ENCODE measurements around the gene NEURL1. TPM values are rescaled to one million over a fixed set of nuclear protein-coding genes. Genes with fewer than 3 reads are reported as not detected.

Gene NEURL1
- total and polyA plus RNA-seq, 2 donors (not counting 3 experiments of a cell fraction or from before 2014, with no cell fraction given), result 0.06 to 0.22 TPM

GRCh38 chr10:103563231-103564115 lies 70.0 kb downstream of the NEURL1 start:
- Histone ChIP-seq H3K9me1 (replicated peaks; ENCODE audit: control insufficient read depth, extremely low read depth, insufficient read depth, low read length) (no peaks in the 10 kb centered on the region), H3K27ac (ENCODE audit: insufficient read depth, low read depth, low read length) (no peak overlapping the region), H4K20me1 (replicated peaks; ENCODE audit: control insufficient read depth, extremely low read depth, insufficient read depth, low read length) (no peaks in the 10 kb centered on the region), H3K79me2 (ENCODE audit: control insufficient read depth, insufficient read depth, low read length) (no peaks in the 10 kb centered on the region), H3K4me1 (ENCODE audit: control insufficient read depth, extremely low read depth, insufficient read depth, low read length) (no peaks in the 10 kb centered on the region), H3K36me3 (ENCODE audit: control insufficient read depth in 2 of 2, extremely low read depth in 1 of 2, insufficient read depth in 2 of 2, low read length in 2 of 2) (no peaks in the 10 kb centered on the region), H3K9ac (replicated peaks; ENCODE audit: extremely low read depth, insufficient read depth, low read length) (no peak overlapping the region), H3K4me3 (replicated peaks in 1 of 3; ENCODE audit: insufficient read depth in 1 of 3, low read depth in 1 of 3, low read length in 3 of 3) (no peak overlapping the region), H3K27me3 (ENCODE audit: control insufficient read depth in 2 of 2, insufficient read depth in 2 of 2, low read length in 2 of 2) (no peaks in the 10 kb centered on the region), H3K4me2 (ENCODE audit: insufficient read depth, low read length) (no peak overlapping the region), H3K9me3 (replicated peaks; ENCODE audit: control insufficient read depth, insufficient read depth, low read length) (no peaks in the 10 kb centered on the region), H2AFZ (ENCODE audit: low read depth, low read length) (no peak overlapping the region)
- dilution Hi-C loops (cut with MboI; ENCODE audit: extremely low pct_ligation_motif_present, low sequenced_read_pairs) (no loop called here), intact Hi-C loops (cut with micrococcal nuclease) (no loop called here)
- TF ChIP-seq GATA2 (IDR thresholded peaks at IDR 0.05; ENCODE audit: insufficient read depth, insufficient read length, low read depth, low read length) (no peak), FOS (IDR thresholded peaks at IDR 0.05; ENCODE audit: borderline replicate concordance, insufficient read depth, low read length) (no peak), MYC (IDR thresholded peaks at IDR 0.05; ENCODE audit: low read depth, low read length) (no peak), POLR2AphosphoS5 (IDR thresholded peaks at IDR 0.05; ENCODE audit: insufficient read depth, low read depth, low read length) (no peak), EZH2 (IDR thresholded peaks at IDR 0.05; ENCODE audit: borderline replicate concordance, low read depth, low read length, severe bottlenecking) (no peak), CTCF (IDR thresholded peaks at IDR 0.05; ENCODE audit: extremely low read depth in 1 of 2, insufficient read depth in 1 of 2, low read depth in 1 of 2, low read length in 2 of 2) (no peak), POLR2A (IDR thresholded peaks at IDR 0.05; ENCODE audit: low read depth, low read length) (no peak), JUN (IDR thresholded peaks at IDR 0.05; ENCODE audit: borderline replicate concordance, insufficient read depth, insufficient read length, low read depth) (no peak)
- TF ChIP-seq, protein P1, sequence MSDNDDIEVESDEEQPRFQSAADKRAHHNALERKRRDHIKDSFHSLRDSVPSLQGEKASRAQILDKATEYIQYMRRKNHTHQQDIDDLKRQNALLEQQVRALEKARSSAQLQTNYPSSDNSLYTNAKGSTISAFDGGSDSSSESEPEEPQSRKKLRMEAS (IDR thresholded peaks at IDR 0.05; ENCODE audit: insufficient read depth, insufficient read length), result no peak
- no peak for DNase-seq (ENCODE audit: low read depth, low spot score)
- POLR2A ChIA-PET, result no interaction called here
- CTCF ChIA-PET, result interaction anchor here (0.8 to 2.9 kb wide), 10 partner anchors 8 to 249 kb away, joined by 3 to 14 read pairs (median 6); no protein-coding TSS in a partner anchor
- no peak for FAIRE-seq
- BruUV-seq (replicated peaks), result no TSS peak

Data from endothelial cell of umbilical vein (primary cell).